ENCODE results near the gene DDA1.

DNA sequence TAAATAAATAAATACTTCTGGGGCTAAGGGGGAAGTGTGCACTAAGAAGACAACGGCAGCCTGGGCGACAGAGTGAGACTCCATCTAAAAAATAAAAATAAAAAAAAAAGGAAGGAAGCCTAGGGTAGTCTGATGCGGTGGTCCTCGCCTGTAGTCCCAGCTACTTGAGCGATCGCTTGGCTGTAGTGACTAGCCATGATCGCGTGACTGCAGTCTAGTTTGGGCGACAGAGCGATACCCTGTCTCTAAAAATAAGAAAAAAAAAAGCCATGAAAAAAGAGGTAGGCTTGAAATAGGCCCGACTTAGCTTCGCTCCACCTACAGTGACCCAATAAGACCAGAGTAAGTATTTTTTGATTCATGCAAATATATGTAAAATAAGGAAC is 42.8 kb upstream of the DDA1 start:
- TF ChIP-seq, protein P1, sequence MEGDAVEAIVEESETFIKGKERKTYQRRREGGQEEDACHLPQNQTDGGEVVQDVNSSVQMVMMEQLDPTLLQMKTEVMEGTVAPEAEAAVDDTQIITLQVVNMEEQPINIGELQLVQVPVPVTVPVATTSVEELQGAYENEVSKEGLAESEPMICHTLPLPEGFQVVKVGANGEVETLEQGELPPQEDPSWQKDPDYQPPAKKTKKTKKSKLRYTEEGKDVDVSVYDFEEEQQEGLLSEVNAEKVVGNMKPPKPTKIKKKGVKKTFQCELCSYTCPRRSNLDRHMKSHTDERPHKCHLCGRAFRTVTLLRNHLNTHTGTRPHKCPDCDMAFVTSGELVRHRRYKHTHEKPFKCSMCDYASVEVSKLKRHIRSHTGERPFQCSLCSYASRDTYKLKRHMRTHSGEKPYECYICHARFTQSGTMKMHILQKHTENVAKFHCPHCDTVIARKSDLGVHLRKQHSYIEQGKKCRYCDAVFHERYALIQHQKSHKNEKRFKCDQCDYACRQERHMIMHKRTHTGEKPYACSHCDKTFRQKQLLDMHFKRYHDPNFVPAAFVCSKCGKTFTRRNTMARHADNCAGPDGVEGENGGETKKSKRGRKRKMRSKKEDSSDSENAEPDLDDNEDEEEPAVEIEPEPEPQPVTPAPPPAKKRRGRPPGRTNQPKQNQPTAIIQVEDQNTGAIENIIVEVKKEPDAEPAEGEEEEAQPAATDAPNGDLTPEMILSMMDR (IDR thresholded peaks at IDR 0.05): no peak
- TF ChIP-seq POLR2A (IDR thresholded peaks at IDR 0.05): no peak
